Esophagus muscularis mucosa (tissue), 4 donors: ENCODE results near the gene DESI1.

Experiments used
- CTCF ChIP-seq, 3 experiments: fragments of 200-600 bp in 2 of 3; fragments of 450-650 bp in 1 of 3; sonication (generic) in 2 of 3; IDR thresholded peaks; one replicate each; pipeline ENCODE4 v1.5.1; 2017 to 2019; ENCODE audit warnings: antibody characterized with exemption in 3 of 3, mild to moderate bottlenecking in 2 of 3, moderate library complexity in 1 of 3
- EP300 ChIP-seq: sonication (generic); formaldehyde crosslinking; IDR thresholded peaks from one replicate; pipeline ENCODE4 v1.6.1; 2017; ENCODE audit warnings: antibody characterized with exemption
- POLR2A ChIP-seq: fragments of 450-650 bp; IDR thresholded peaks from one replicate; pipeline ENCODE4 v1.6.1; 2017; ENCODE audit warnings: antibody characterized with exemption, moderate library complexity, mild to moderate bottlenecking, low read depth
- POLR2AphosphoS5 ChIP-seq, 2 donors: sonication (generic); formaldehyde crosslinking; IDR thresholded peaks; one replicate each; pipeline ENCODE4 v1.6.1; 2017; ENCODE audit warnings: antibody characterized with exemption in 2 of 2

GRCh38 chr22:41647771-41648170 lies 26.9 kb upstream of the DESI1 start:
- TF ChIP-seq CTCF (IDR thresholded peaks at IDR 0.05) (no peak), POLR2AphosphoS5 (IDR thresholded peaks at IDR 0.05) (no peak), POLR2A (no peak), EP300 (no peak)
